NCI-H2227 treated with DMSO at 0.1 percent for 48 hours (cell line): Measurements from ENCODE around the gene MGMT.
"Not testable (repeated sequence)": the region's sequence is repeated elsewhere in the genome, so short reads cannot be mapped to it uniquely, and the experiment has no call there.

Source experiments
- DNase-seq: peaks from one replicate; lab custom pipeline; 2025; lab: John Stamatoyannopoulos, UW

MGMT gene

GRCh38 chr10:129466703-129467358 lies at the start of gene MGMT:
Gene MGMT, plus strand, starts transcription at chr10:129467241.
- DNase-seq = no peak

GRCh38 chr10:129417870-129418269 lies 49.2 kb upstream of the MGMT start:
- DNase-seq = no peak

DNA sequence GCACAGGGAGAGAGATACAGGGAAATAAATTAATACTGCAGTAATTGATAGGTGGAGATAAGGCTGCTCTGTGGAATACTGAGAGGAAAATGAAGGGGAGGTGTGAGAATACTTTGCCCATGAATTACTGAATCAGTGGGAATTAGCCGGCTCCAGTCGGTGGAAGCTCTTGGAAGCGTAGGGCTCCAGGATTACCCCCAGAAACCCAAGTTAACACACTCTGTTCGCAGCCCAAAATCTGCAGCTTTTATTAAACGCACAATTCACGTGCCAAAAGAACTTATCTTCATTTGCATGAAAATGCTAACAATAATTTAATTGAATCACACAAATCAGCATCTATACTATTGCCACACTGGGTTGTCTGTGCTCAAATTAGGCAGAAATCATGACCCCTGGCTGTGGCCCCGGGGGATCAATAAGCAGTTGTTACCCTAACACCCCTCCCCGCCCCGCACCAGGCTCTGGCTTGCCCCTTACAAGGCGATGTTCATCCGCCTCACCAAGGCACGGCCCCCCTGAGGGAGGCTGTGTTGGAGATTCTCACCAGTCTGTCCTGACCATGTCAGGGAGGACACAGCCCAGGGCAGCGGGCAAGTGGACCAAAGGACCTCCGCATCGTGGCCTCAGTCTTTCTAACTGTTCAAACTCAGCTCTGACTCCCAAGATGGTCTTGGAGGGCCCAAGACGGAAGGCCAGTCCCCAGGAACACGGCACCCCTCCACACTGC lies 48.4 kb upstream of the MGMT start:
- DNase-seq = no peak

DNA sequence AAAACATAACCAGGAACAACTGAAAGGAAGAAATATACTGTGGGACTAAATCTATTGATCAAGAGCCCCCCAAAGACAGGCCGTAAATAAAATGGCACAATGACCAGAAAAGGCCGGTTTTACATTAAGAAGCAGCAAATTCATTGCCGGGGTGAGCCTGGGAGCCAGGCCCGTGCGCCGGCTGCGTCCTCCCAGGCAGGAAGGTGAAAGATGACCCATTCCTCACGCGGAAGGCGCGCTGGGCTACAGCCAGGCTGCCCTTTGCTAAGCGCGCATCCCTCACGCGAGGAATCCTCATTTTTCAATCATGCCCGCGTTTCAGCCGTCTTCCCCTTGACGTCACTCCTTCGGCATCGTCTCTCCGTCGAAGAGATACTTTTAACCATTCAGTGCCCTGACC lies 47.6 kb upstream of the MGMT start:
- no peak for DNase-seq

DNA sequence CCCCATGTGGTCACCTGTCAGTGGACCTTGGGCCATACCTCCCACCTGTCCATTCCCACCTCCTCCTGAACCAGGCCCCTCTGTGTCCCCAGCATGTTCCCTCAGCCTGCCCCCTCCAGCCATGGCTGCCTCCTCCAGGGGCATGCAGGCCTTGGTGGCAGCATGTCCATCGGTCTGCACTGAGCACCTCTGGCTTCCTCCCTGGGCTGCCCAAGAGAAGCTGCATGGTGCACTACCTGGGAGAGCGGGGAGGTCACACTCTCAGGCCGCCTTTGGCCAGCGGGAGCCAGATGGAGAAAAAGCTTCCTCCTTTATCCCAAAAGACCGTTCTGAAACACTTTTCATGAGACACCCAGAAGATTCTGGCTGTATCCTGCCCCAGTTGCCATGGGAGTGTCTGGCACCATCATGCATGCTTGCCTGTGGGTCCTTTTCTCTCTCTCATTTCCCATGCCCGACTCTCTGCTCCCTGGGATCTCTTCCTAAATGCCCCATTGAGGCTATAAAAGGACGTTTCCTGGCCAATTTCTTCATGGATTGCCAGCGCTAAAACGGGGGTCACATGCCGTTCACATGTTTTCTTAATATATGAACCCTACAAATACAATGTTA lies 45.5 kb upstream of the MGMT start:
- no peak for DNase-seq

GRCh38 chr10:129424978-129425377 lies 42.1 kb upstream of the MGMT start:
- DNase-seq = no peak

DNA sequence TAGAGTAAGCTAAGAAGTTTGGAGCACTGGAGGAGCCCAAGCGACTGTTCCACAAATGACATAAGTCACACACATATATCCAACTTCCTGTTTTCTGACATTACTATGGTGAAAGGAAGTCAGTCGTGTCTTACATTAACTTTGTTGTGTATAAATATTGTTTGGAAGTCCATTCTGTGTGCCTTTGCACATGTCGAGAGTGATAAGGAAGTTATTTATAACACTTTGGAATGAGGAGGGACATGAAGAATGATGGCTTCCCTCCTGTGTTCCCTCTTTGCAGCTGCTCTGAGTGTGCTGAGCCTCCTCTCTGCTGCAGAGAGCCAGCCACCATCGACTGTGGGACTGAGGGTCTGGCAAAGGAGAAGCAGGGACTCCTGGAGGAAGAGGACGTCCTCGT lies 40.4 kb upstream of the MGMT start:
- no peak for DNase-seq

DNA sequence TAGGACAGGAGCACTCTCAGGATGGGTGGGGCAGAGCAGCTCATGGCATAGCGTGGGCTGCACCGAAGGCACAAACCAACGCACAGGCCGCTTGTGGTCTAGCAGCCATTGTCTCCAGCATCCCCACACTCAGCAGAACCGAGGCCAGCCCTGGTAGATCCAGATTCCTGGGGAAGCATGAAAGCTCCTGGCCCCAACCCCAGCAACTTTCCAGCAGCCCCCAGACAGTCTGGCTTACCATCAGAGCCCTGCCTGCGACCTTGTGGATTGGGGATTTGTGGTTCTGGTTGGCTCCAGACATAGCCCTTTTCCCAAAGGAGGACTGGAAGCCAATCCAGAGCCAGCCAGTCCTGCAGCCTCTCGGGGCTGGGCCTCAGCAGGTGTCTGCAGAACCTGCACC lies 33.8 kb upstream of the MGMT start:
- DNase-seq = no peak

DNA sequence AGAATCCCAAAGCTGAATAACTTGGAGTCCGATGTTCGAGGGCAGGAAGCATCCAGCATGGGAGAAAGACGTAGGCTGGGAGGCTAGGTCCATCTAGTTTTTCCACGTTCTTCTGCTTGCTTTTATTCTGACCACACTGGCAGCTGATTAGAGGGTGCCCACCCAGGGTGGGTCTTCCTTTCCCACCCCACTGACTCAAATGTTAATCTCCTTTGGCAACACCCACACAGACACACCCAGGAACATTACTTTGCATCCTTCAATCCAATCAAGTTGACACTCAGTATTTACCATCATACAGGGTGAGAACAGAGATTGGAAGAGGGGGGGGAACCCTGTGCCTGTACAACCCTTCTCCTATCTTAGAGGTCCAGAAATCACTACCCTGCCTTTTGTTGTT lies 31.3 kb upstream of the MGMT start:
- DNase-seq = not testable (repeated sequence)

GRCh38 chr10:129438024-129438423 lies 29.0 kb upstream of the MGMT start:
- no peak for DNase-seq

DNA sequence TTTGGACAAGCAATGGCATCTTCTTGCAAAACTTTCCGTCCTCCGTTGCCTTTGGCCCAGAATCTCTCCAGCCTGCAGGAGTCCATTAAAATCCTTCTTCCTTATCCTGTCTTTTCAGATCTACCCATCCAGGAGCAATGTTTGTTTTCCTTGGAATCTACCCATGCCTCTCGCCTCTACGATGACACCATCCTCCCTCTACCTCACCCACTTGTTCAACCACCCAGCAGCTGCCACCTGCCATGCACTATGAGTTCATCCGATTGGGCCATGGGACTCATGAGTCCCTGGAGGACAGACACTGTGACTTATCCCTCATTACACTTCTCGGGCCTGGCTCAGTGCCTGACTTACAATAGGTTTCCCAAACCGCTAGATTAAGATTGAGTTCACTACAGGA lies 26.8 kb upstream of the MGMT start:
- DNase-seq = no peak

DNA sequence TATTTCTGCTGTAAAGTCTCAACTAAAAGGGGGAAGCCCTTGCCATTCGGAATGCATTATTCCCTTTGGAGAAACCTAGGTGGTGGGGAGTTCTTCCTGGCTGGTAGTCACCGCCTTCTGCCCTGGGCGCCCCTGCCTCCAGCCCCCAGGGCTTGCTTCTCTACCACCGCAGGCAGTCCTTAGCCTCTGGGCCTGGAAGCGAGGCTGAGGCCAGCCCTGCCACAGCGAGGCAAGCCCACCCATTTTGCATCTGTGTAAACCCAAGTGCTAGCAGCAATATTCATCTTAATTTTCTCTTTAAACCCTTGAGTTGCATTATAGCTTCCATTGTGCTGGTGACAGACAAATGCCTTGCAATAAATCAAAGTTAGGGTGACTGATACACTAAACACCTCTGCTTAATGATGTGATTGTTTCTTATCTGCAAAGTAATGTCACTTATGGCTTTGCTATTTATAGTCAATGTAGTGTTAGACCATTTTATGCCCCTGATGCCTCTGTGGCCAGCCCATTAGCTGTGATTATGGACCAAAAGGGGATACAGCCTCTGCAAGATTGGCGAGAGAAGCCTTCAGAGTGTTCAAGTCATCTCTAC lies 26.2 kb upstream of the MGMT start:
- no peak for DNase-seq

GRCh38 chr10:129441372-129442009 lies 25.6 kb upstream of the MGMT start:
- no peak for DNase-seq

DNA sequence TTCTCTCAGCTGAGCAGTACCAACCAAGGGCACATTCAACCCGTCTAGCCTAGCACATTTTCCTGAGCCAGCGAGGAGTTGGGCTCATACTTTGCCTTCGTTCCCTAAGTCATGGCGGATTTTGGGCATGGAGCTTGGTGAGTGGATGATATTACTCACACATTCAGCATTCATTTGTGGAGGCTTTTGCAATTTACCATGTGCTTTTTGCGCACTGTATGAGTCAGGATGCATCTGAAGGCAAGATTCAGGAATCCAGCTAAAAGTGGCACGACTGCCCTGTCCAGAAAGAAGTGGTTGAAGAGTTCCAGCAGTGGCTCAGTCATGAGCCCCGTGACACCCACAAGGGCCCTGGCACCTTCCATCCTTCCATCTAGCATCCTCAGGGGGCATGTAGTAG lies 24.2 kb upstream of the MGMT start:
- no peak for DNase-seq

- DNase-seq = no peak
These were observed 22.7 kb upstream of the MGMT start for GRCh38 chr10:129444359-129444758.

DNA sequence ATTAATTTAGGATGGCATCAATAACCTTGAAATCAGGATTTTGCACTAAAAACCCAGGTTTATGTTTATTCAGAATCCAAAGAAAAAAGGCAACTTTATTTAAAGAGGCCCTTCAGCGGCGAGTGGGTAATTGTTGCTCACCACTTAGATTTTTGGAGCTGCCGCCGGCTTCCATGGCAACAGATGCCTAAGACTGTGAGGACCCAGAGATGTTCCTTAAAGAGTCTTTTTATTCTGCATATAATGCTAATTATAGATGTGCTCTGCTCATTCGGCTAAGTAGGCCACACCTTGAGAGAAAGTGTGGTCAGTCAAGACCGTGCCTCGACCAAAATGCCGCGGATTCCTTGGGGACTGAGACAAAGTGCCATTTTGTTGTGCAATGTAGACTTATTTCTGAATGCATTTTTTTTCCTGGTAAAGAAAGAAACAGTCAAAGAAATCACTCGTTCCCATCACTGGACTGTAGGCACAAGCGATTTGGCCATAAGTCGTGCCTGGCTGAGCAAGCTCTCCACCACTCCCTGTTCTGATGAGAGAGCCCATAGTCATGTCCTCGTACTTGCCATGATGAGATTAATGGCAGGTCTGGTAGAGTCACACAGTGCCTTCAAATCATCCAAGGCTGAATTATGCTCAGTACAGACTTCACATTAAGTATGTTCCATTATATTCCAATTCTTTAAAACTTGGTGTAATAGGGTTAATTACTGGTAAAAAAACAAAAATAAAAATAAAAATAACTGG lies 21.4 kb upstream of the MGMT start:
- no peak for DNase-seq

DNA sequence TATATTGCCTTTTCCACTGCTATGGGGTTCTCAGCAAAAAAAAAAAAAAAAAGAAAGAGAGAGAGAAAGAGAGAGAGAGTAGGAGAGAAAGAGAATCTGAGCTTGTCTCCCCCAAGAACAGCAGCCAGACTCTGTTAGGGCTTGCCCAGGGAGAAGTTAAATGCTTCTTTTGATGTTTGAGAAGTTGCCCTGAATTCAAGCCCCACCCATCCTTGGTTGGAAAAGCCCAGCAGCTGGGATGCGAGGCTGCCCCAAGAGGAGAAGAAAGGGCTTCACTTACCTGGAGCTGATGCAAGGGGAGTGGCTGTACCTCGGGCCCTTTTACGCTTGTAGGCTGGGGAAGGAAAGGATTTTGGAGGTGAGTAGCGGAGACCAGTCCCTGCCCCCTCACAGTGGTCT lies 20.9 kb upstream of the MGMT start:
- DNase-seq = no peak

DNA sequence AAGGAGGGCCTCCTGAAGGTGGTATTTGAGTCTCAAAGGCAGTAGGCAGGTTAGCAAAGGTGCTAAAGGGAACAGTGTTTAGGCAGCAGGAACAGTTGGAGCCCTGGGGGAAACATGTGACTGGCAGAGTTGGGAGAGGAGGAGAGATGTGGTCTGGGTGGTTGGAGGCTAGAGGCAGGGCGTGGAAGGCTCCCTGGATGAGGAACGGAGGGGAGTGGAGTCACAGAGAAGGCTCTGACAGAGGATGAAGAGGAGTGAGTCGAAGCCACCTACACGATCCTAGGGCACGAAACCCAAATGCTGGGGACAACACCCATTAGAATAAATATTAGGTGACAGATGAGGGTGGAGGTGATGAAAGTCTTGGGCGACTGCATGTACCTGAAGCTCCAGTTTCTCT lies 19.6 kb upstream of the MGMT start:
- DNase-seq = no peak

GRCh38 chr10:129448086-129448485 lies 19.0 kb upstream of the MGMT start:
- DNase-seq = no peak

- DNase-seq = no peak
These were observed 18.5 kb upstream of the MGMT start for GRCh38 chr10:129448539-129448938.

DNA sequence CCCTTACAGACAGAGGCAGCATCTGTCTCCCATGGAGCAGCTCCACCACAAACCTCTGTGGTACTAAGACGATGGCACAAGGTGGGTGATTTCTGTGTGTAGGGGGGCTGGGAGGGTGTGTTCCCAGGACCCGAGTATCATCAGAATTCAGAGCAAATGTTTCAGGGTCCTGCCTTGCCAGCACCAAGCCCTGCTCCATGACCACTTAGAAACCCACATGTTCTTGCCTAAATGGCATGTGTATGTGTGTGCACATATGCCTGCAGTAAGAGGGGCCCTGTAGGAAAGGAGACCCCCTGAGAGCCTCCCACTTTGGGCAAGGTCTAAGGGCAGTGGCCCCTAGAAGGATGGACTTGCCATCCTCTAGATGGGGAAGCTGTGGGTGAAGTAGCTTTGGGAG lies 17.1 kb upstream of the MGMT start:
- no peak for DNase-seq

DNA sequence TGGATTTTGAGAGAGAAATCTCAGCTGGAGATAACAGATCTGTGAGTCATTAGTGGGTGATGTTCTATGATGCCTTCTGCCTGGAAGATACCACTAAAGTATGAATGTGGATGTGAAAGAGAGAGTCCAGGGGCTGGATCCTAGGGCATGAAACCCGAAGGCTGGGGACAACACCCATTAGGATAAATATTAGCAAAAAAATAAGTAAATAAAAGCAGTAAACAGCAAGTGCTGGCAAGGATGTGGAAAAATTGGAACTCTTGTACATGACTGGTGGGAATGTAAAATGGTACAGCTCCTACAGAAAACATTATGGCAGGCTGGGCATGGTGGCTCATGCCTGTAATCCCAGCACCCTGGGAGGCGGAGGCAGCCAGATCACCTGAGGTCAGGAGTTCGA lies 16.6 kb upstream of the MGMT start:
- DNase-seq = no peak
